ENCODE results near the gene RYR2.

DNA sequence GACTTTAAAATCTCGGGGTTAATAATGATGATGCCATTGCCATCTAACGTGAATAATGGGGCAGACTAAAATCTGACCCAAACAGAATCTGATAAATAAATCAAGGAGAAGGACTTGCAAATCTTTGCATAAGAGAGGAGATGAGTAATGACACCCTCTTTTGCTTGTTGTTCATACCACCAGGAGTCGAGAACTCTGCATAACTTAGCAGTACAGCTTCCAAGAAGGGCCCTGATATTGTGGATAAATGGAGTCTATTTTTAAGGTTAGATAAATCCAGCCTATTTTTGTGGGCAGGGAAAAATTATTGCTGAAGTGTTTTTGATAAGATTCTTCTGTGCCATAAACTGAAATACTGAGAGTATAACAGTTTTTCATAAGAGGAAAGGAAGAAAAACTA is 17.3 kb downstream of the RYR2 start:
- TF ChIP-seq EZH2 (IDR thresholded peaks at IDR 0.05; ENCODE audit: insufficient read depth, poor library complexity, severe bottlenecking) (no peak), EZH2phosphoT487 (IDR thresholded peaks at IDR 0.05; ENCODE audit: insufficient read depth, low read depth) (no peak)
